Stimulated activated naive B cell treated with anti-CD40 and anti-IgM and Interleukin-4, amounts not matched to agents 10 μg/mL and 1 μg/mL and 100 μg/mL, for 72 hours (primary cell): ENCODE measurements around the gene ZNF232.
"Not testable (repeated sequence)": the region's sequence is repeated elsewhere in the genome, so short reads cannot be mapped to it uniquely, and the experiment has no call there.

ENCODE experiments used
- ATAC-seq, 2 donors: fragments of 150-1000 bp; cut with Tn5 transposase; replicated peaks; 2 replicates each; pipeline ENCODE4 v1.10.0; 2021; ENCODE audit warnings: moderate library complexity in 1 of 2
- DNase-seq: peaks from one replicate; pipeline ENCODE4 v3.0.0; 2021
- H3K27ac Mint-ChIP-seq: one replicate; pipeline ENCODE4 v1.8.0; 2022; ENCODE audit warnings: mild to moderate bottlenecking, mixed read lengths
- H3K27me3 Mint-ChIP-seq, 2 donors: one replicate each; pipeline ENCODE4 v1.8.0; 2022; ENCODE audit warnings: mixed read lengths in 2 of 2
- H3K36me3 Mint-ChIP-seq, 2 donors: one replicate each; pipeline ENCODE4 v1.8.0; 2022; ENCODE audit warnings: mixed read lengths in 2 of 2, mild to moderate bottlenecking in 1 of 2
- H3K4me1 Mint-ChIP-seq, 2 donors: one replicate each; pipeline ENCODE4 v1.8.0; 2022; ENCODE audit warnings: mixed read lengths in 2 of 2, mild to moderate bottlenecking in 1 of 2
- H3K4me3 Mint-ChIP-seq, 2 donors: one replicate each; pipeline ENCODE4 v1.8.0; 2022; ENCODE audit warnings: mild to moderate bottlenecking in 2 of 2, mixed read lengths in 2 of 2, moderate library complexity in 1 of 2
- H3K9me3 Mint-ChIP-seq, 2 donors: one replicate each; pipeline ENCODE4 v1.8.0; 2022; ENCODE audit warnings: mixed read lengths in 2 of 2, mild to moderate bottlenecking in 1 of 2

Gene ZNF232

GRCh38 chr17:5096731-5097100, 15.0 kb downstream of the ZNF232 start:
- Mint-ChIP-seq H3K36me3 (peaks cover 34 to 39% of the 10 kb centered on the region in 2 donors), H3K4me1 (peaks cover 11 to 13% of the 10 kb centered on the region in 2 donors), H3K27ac (peak overlapping the region; percentile 96), H3K9me3 (peaks cover 19 to 24% of the 10 kb centered on the region in 2 donors), H3K4me3 (peak overlapping the region; percentile 93 to 95), H3K27me3 (no peaks in the 10 kb centered on the region)
- ATAC-seq, result no peak
- DNase-seq, result no peak

- Mint-ChIP-seq H3K27ac (no peak overlapping the region), H3K27me3 (no peaks in the 10 kb centered on the region), H3K4me3 (no peak overlapping the region), H3K36me3 (peaks cover 72 to 80% of the 10 kb centered on the region in 2 donors), H3K9me3 (peaks cover 42 to 43% of the 10 kb centered on the region in 2 donors), H3K4me1 (peaks cover 11 to 12% of the 10 kb centered on the region in 2 donors)
- ATAC-seq (no peak), DNase-seq (no peak)
Observed at GRCh38 chr17:5092218-5093010, 19.3 kb downstream of the ZNF232 start.

GRCh38 chr17:5080591-5080990, 31.1 kb downstream of the ZNF232 start:
- Mint-ChIP-seq H3K36me3 (peaks cover 41 to 48% of the 10 kb centered on the region in 2 donors), H3K4me3 (peak overlapping the region in 1 of 2 donors; percentile 51), H3K27ac (peak overlapping the region; percentile 2), H3K27me3 (no peaks in the 10 kb centered on the region), H3K9me3 (peaks cover 7 to 9% of the 10 kb centered on the region in 2 donors), H3K4me1 (peaks cover 21 to 48% of the 10 kb centered on the region in 2 donors)
- DNase-seq (no peak), ATAC-seq (no peak)

GRCh38 chr17:5078106-5079028, 33.3 kb downstream of the ZNF232 start, which contains the start of gene ZFP3:
Gene ZFP3, plus strand, starts transcription at chr17:5078467. Its CDS starts 13,038 bp downstream, at chr17:5091505.
- Mint-ChIP-seq H3K9me3 (peaks cover 0 to 4% of the 10 kb centered on the region in 2 donors), H3K36me3 (peaks cover 26 to 31% of the 10 kb centered on the region in 2 donors), H3K27me3 (no peaks in the 10 kb centered on the region), H3K27ac (peak within 1 kb of the TSS; percentile 99), H3K4me1 (peaks cover 21 to 45% of the 10 kb centered on the region in 2 donors), H3K4me3 (peak within 1 kb of the TSS; percentile 76 to 85)
- ATAC-seq (peak; percentile 92 to 93), DNase-seq (peak; percentile 94)

GRCh38 chr17:5077781-5078105, 33.9 kb downstream of the ZNF232 start:
- Mint-ChIP-seq H3K27me3 (no peaks in the 10 kb centered on the region), H3K4me1 (peaks cover 18 to 42% of the 10 kb centered on the region in 2 donors), H3K36me3 (peaks cover 22 to 27% of the 10 kb centered on the region in 2 donors), H3K4me3 (peak overlapping the region; percentile 76 to 85), H3K9me3 (peaks cover 0 to under 1% of the 10 kb centered on the region in 2 donors), H3K27ac (peak overlapping the region; percentile 99)
- ATAC-seq (no peak), DNase-seq (no peak)

- not testable (repeated sequence) for ATAC-seq, H3K27me3 Mint-ChIP-seq, H3K9me3 Mint-ChIP-seq, DNase-seq
- Mint-ChIP-seq H3K4me3 (peak overlapping the region; percentile 76 to 85), H3K27ac (peak overlapping the region; percentile 99), H3K4me1 (peaks cover 15 to 43% of the 10 kb centered on the region in 2 donors), H3K36me3 (peaks cover 21 to 22% of the 10 kb centered on the region in 2 donors)
Observed at GRCh38 chr17:5077275-5077674, 34.4 kb downstream of the ZNF232 start.

- H3K9me3 Mint-ChIP-seq, H3K27ac Mint-ChIP-seq, DNase-seq, H3K27me3 Mint-ChIP-seq, ATAC-seq, H3K4me3 Mint-ChIP-seq: not testable (repeated sequence)
- H3K4me1 Mint-ChIP-seq, result peaks cover 11 to 36% of the 10 kb centered on the region in 2 donors
- peaks cover 12 to 13% of the 10 kb centered on the region in 2 donors for H3K36me3 Mint-ChIP-seq
Observed at GRCh38 chr17:5075472-5075871, 36.2 kb downstream of the ZNF232 start.

- Mint-ChIP-seq H3K4me3 (no peak overlapping the region), H3K36me3 (no peaks in the 10 kb centered on the region), H3K27me3 (peaks cover 0 to 3% of the 10 kb centered on the region in 2 donors), H3K9me3 (no peaks in the 10 kb centered on the region), H3K4me1 (peaks cover 1 to 6% of the 10 kb centered on the region in 2 donors), H3K27ac (no peak overlapping the region)
- DNase-seq (no peak), ATAC-seq (no peak)
Observed at GRCh38 chr17:5069724-5070123, 42.0 kb downstream of the ZNF232 start.

GRCh38 chr17:5068236-5068635, 43.4 kb downstream of the ZNF232 start:
- no peak overlapping the region for H3K27ac Mint-ChIP-seq
- no peak for DNase-seq
- no peaks in the 10 kb centered on the region for H3K36me3 Mint-ChIP-seq
- no peak overlapping the region for H3K4me3 Mint-ChIP-seq
- peaks cover 0 to 6% of the 10 kb centered on the region in 2 donors for H3K4me1 Mint-ChIP-seq
- peaks cover 0 to 4% of the 10 kb centered on the region in 2 donors for H3K27me3 Mint-ChIP-seq
- ATAC-seq, result no peak
- no peaks in the 10 kb centered on the region for H3K9me3 Mint-ChIP-seq

- Mint-ChIP-seq H3K36me3 (no peaks in the 10 kb centered on the region), H3K27ac (peak overlapping the region; percentile 10), H3K27me3 (peaks cover 6% of the 10 kb centered on the region in 2 donors), H3K4me1 (peaks cover 0 to 6% of the 10 kb centered on the region in 2 donors), H3K4me3 (no peak overlapping the region), H3K9me3 (no peaks in the 10 kb centered on the region)
- DNase-seq (no peak), ATAC-seq (no peak)
Observed at GRCh38 chr17:5065227-5065744, 46.4 kb downstream of the ZNF232 start.
